H1 (cell line): ENCODE results near the gene TMTC2. TPM values are rescaled to one million over a fixed set of nuclear protein-coding genes. Genes with fewer than 3 reads are reported as not detected.

Experiments used
- CTCF ChIA-PET: fragments of 300-600 bp; sonication (Branson Sonifier 250); formaldehyde crosslinking; loops from one replicate; lab custom pipeline; 2021; ENCODE audit not compliant: partially characterized antibody; lab: Charles Lee
- POLR2A ChIA-PET: fragments of 300-600 bp; sonication (Branson Sonifier 250); formaldehyde crosslinking; loops from one replicate; lab custom pipeline; 2021; ENCODE audit warnings: inconsistent platforms; ENCODE audit not compliant: partially characterized antibody; lab: Charles Lee
- DNase-seq, 2 experiments: peaks; one replicate each; pipeline versions ENCODE4 v3.0.0 to v3.0.0-alpha.2; 2010 to 2022; ENCODE audit warnings: low spot score in 2 of 2, low read depth in 1 of 2, mixed read lengths in 1 of 2
- FAIRE-seq: peaks from 2 replicates; lab custom pipeline; 2011; peaks lifted over from hg19 to GRCh38; lab: Jason Lieb, UNC
- H2AFZ ChIP-seq: 2 replicates; pipeline ENCODE4 v1.8.1; 2012; ENCODE audit warnings: low read length, inconsistent platforms
- H2AK5ac ChIP-seq: 2 replicates; pipeline ENCODE4 v1.6.1; 2013; ENCODE audit warnings: low read depth, low read length
- H2BK120ac ChIP-seq: replicated peaks from 2 replicates; pipeline ENCODE3; 2013; ENCODE audit warnings: low read depth, low read length, inconsistent platforms
- H2BK12ac ChIP-seq: 2 replicates; pipeline ENCODE4 v1.6.1; 2013; ENCODE audit warnings: low read depth, low read length
- H2BK15ac ChIP-seq: 2 replicates; pipeline ENCODE4 v1.6.1; 2013; ENCODE audit warnings: low read length
- H2BK20ac ChIP-seq: 2 replicates; pipeline ENCODE4 v1.6.1; 2013; ENCODE audit warnings: low read length
- H2BK5ac ChIP-seq: 2 replicates; pipeline ENCODE4 v1.6.1; 2013; ENCODE audit warnings: low read depth, low read length
- H3K14ac ChIP-seq: 2 replicates; pipeline ENCODE4 v1.6.1; 2013; ENCODE audit warnings: inconsistent platforms; ENCODE audit not compliant: insufficient read length
- H3K18ac ChIP-seq: 2 replicates; pipeline ENCODE4 v1.6.1; 2013; ENCODE audit warnings: low read length; ENCODE audit errors: extremely low read depth
- H3K23ac ChIP-seq: 2 replicates; pipeline ENCODE4 v1.6.1; 2013; ENCODE audit warnings: inconsistent platforms; ENCODE audit not compliant: insufficient read length
- H3K23me2 ChIP-seq: 2 replicates; pipeline ENCODE4 v1.6.1; 2013; ENCODE audit warnings: low read depth, low read length
- H3K27ac ChIP-seq: 2 replicates; pipeline ENCODE4 v1.6.1; 2011; ENCODE audit warnings: low read depth, low read length, inconsistent platforms
- H3K27me3 ChIP-seq, 4 experiments: replicated peaks in 1 of 4; 1 replicate in 1 of 4; 2 replicates in 3 of 4; pipeline versions ENCODE4 v1.6.1 to v1.8.1; 2011 to 2013; ENCODE audit warnings: low read length in 3 of 4, mild to moderate bottlenecking in 3 of 4, inconsistent platforms in 2 of 4, mixed read lengths in 2 of 4, moderate library complexity in 1 of 4; ENCODE audit not compliant: control insufficient read depth in 3 of 4, insufficient read depth in 3 of 4; ENCODE audit errors: extremely low read depth in 1 of 4
- H3K36me3 ChIP-seq, 4 experiments: 2 replicates each; pipeline versions ENCODE4 v1.6.1 to v1.8.1; 2011 to 2013; ENCODE audit warnings: mild to moderate bottlenecking in 4 of 4, low read length in 3 of 4, moderate library complexity in 2 of 4, control low read depth in 1 of 4, inconsistent platforms in 1 of 4; ENCODE audit not compliant: insufficient read depth in 4 of 4, control insufficient read depth in 2 of 4
- H3K4ac ChIP-seq: replicated peaks from 2 replicates; pipeline ENCODE3; 2013; ENCODE audit warnings: low read length, low read depth, mixed read lengths, inconsistent platforms; ENCODE audit not compliant: insufficient read length
- H3K4me1 ChIP-seq, 4 experiments: replicated peaks in 1 of 4; 1 replicate in 1 of 4; 2 replicates in 3 of 4; pipeline versions ENCODE4 v1.6.1 to v1.8.1; 2011 to 2013; ENCODE audit warnings: low read length in 3 of 4, inconsistent platforms in 2 of 4, mixed read lengths in 1 of 4; ENCODE audit not compliant: insufficient read depth in 4 of 4, control insufficient read depth in 3 of 4
- H3K4me2 ChIP-seq, 2 experiments: 2 replicates each; pipeline versions ENCODE4 v1.6.1 to v1.8.1; 2011 to 2013; ENCODE audit warnings: low read depth in 2 of 2, low read length in 2 of 2, control low read depth in 1 of 2, inconsistent platforms in 1 of 2, mild to moderate bottlenecking in 1 of 2; ENCODE audit not compliant: insufficient read depth in 1 of 2
- H3K4me3 ChIP-seq, 4 experiments: fragments of 200-600, 300-600 bp in 1 of 4; sonication (generic), shearing (Covaris generic), sonication (Bioruptor Twin) in 1 of 4; 2 replicates each; pipeline versions ENCODE4 v1.5.1 to v1.8.1; 2011 to 2016; ENCODE audit warnings: low read length in 4 of 4, low read depth in 3 of 4, control low read depth in 2 of 4, inconsistent platforms in 2 of 4, mild to moderate bottlenecking in 2 of 4, mixed read lengths in 1 of 4, moderate library complexity in 1 of 4; ENCODE audit not compliant: insufficient read depth in 2 of 4; ENCODE audit errors: extremely low read depth in 1 of 4
- H3K56ac ChIP-seq: replicated peaks from 2 replicates; pipeline ENCODE3; 2013; ENCODE audit warnings: low read depth, mild to moderate bottlenecking, mixed read lengths, low read length, inconsistent platforms; ENCODE audit not compliant: insufficient read length
- H3K79me1 ChIP-seq: 2 replicates; pipeline ENCODE4 v1.6.1; 2013; ENCODE audit warnings: low read depth, low read length, control low read depth
- H3K79me2 ChIP-seq, 2 experiments: 2 replicates each; pipeline versions ENCODE4 v1.6.1 to v1.8.1; 2012 to 2013; ENCODE audit warnings: low read length in 2 of 2, mild to moderate bottlenecking in 2 of 2, inconsistent platforms in 1 of 2; ENCODE audit not compliant: insufficient read depth in 2 of 2, control insufficient read depth in 1 of 2
- H3K9ac ChIP-seq, 4 experiments: replicated peaks in 1 of 4; 1 replicate in 1 of 4; 2 replicates in 3 of 4; pipeline versions ENCODE4 v1.6.1 to v1.8.1; 2011 to 2013; ENCODE audit warnings: low read depth in 3 of 4, low read length in 3 of 4, control low read depth in 2 of 4, mild to moderate bottlenecking in 2 of 4, moderate library complexity in 2 of 4, inconsistent platforms in 1 of 4; ENCODE audit errors: extremely low read depth in 1 of 4
- H3K9me3 ChIP-seq, 2 experiments: 2 replicates each; pipeline versions ENCODE4 v1.6.1 to v1.8.1; 2012 to 2013; ENCODE audit warnings: mild to moderate bottlenecking in 2 of 2, moderate library complexity in 2 of 2, control low read depth in 1 of 2, inconsistent platforms in 1 of 2, low read depth in 1 of 2, low read length in 1 of 2, mixed read lengths in 1 of 2; ENCODE audit not compliant: insufficient read depth in 2 of 2
- H4K20me1 ChIP-seq, 2 experiments: replicated peaks in 1 of 2; 2 replicates each; pipeline versions ENCODE3 to v1.8.1; 2011 to 2013; ENCODE audit warnings: inconsistent platforms in 2 of 2, low read length in 2 of 2, mild to moderate bottlenecking in 1 of 2; ENCODE audit not compliant: insufficient read depth in 2 of 2, control insufficient read depth in 1 of 2
- H4K5ac ChIP-seq: 2 replicates; pipeline ENCODE4 v1.6.1; 2013; ENCODE audit warnings: low read length, low read depth, mixed read lengths, inconsistent platforms; ENCODE audit not compliant: insufficient read length
- H4K8ac ChIP-seq: 2 replicates; pipeline ENCODE4 v1.8.0; 2013; ENCODE audit warnings: mild to moderate bottlenecking, moderate library complexity, low read length, inconsistent platforms; ENCODE audit not compliant: insufficient read depth; ENCODE audit errors: extremely low read depth
- H4K91ac ChIP-seq: replicated peaks from 2 replicates; pipeline ENCODE3; 2013; ENCODE audit warnings: low read length, mixed read lengths, inconsistent platforms; ENCODE audit not compliant: insufficient read length
- BCL11A ChIP-seq, 2 experiments: IDR thresholded peaks; one replicate each; pipeline ENCODE4 v1.6.1; 2011; ENCODE audit warnings: low read depth in 2 of 2, low read length in 2 of 2, mild to moderate bottlenecking in 2 of 2
- CBX5 ChIP-seq: fragments of 300-800, 300-1000 bp; sonication (generic); IDR thresholded peaks from 2 replicates; pipeline ENCODE4 v1.7.1; 2016; ENCODE audit warnings: antibody characterized with exemption, low read length, low read depth
- CEBPB ChIP-seq: IDR thresholded peaks from 2 replicates; pipeline ENCODE4 v1.6.1; 2012; ENCODE audit warnings: low read depth, low read length
- JUND ChIP-seq: IDR thresholded peaks from 2 replicates; pipeline ENCODE4 v1.6.1; 2011; ENCODE audit warnings: mild to moderate bottlenecking, improper control_type of control experiment, low read length
- KDM5A ChIP-seq: fragments of 200-600 bp; IDR thresholded peaks from 2 replicates; pipeline ENCODE4 v1.7.1; 2012; ENCODE audit warnings: mild to moderate bottlenecking, low read length, inconsistent platforms, mixed read lengths
- NRF1 ChIP-seq: IDR thresholded peaks from 2 replicates; pipeline ENCODE4 v1.6.1; 2011; ENCODE audit warnings: mild to moderate bottlenecking, low read depth, low read length, improper control_type of control experiment
- POLR2A ChIP-seq, 2 experiments: IDR thresholded peaks; 1 replicate in 1 of 2; 2 replicates in 1 of 2; pipeline ENCODE4 v1.6.1; 2011; ENCODE audit warnings: low read depth in 2 of 2, low read length in 2 of 2, mild to moderate bottlenecking in 2 of 2; ENCODE audit errors: control extremely low read depth in 1 of 2
- RBBP5 ChIP-seq: IDR thresholded peaks from 2 replicates; pipeline ENCODE4 v1.7.1; 2012; ENCODE audit warnings: low read depth, mild to moderate bottlenecking, inconsistent platforms, low read length, moderate library complexity, borderline replicate concordance
- RNF2 ChIP-seq: fragments of 200-900, 300-1000 bp; sonication (generic); IDR thresholded peaks from 2 replicates; pipeline ENCODE4 v1.7.1; 2016; ENCODE audit warnings: borderline replicate concordance, low read depth, mild to moderate bottlenecking, antibody characterized with exemption, low read length; ENCODE audit not compliant: poor library complexity, severe bottlenecking; ENCODE audit errors: missing control alignments
- SAP30 ChIP-seq: fragments of 300-600 bp; sonication (generic); IDR thresholded peaks from 2 replicates; pipeline ENCODE4 v1.7.1; 2012; ENCODE audit warnings: low read length, moderate library complexity, mild to moderate bottlenecking, inconsistent platforms; ENCODE audit not compliant: insufficient read depth, insufficient replicate concordance
- SP4 ChIP-seq: IDR thresholded peaks from 2 replicates; pipeline ENCODE4 v1.6.1; 2012; ENCODE audit warnings: low read length, inconsistent platforms
- TCF12 ChIP-seq: IDR thresholded peaks from 2 replicates; pipeline ENCODE4 v1.6.1; 2011; ENCODE audit warnings: low read depth, mild to moderate bottlenecking, low read length
- TEAD4 ChIP-seq: IDR thresholded peaks from 2 replicates; pipeline ENCODE4 v1.6.1; 2012; ENCODE audit warnings: low read depth, low read length, inconsistent platforms, mixed read lengths
- ZNF274 ChIP-seq: IDR thresholded peaks from 2 replicates; pipeline ENCODE4 v1.7.0; 2012; ENCODE audit warnings: low read length, borderline replicate concordance; ENCODE audit errors: extremely low read depth
- WGBS, 2 experiments: shearing (Covaris generic) in 1 of 2; methylation state at CpG; one replicate each; pipeline versions ENCODE4 v1.1.6 to v1.1.7; 2013 to 2015; ENCODE audit warnings: low lambda C conversion rate in 2 of 2, mixed read lengths in 2 of 2, inconsistent platforms in 1 of 2, low coverage in 1 of 2, missing lambda C conversion rate in 1 of 2; ENCODE audit not compliant: insufficient replicate concordance in 2 of 2, insufficient coverage in 1 of 2, insufficient read length in 1 of 2; ENCODE audit errors: extremely low coverage in 1 of 2, missing lambda C conversion rate in 1 of 2; 5-methylcytosine and 5-hydroxymethylcytosine counted together
- polyA plus RNA-seq, 7 experiments: library from polyadenylated mRNA; depleted of rRNA in 3 of 7; stranded (reverse) in 5 of 7; unstranded in 2 of 7; fragments of >200 nt in 5 of 7; fragments of 200-250 nt in 2 of 7; gene quantifications; 1 replicate in 5 of 7; 2 replicates in 1 of 7; 4 replicates in 1 of 7; pipeline versions ENCODE4 v1.2.1 to v1.2.3, GENCODE V29; 2011 to 2013; ENCODE audit warnings: missing spikeins in 2 of 7, mixed read lengths in 2 of 7
- total RNA-seq: library from RNA; stranded (reverse); fragmentation: NEBNext Ultra II Directional; extraction: Animal tissue kit (Norgen Biotek cat#: 25700); gene quantifications from 2 replicates; pipeline ENCODE4 v1.2.1, GENCODE V29; 2021
- TF ChIP-seq, protein P1 (sequence below): IDR thresholded peaks from 2 replicates; pipeline ENCODE4 v1.6.1; 2012; ENCODE audit warnings: inconsistent platforms

TMTC2 gene
- total and polyA plus RNA-seq, 2 of the 8 experiments (the other 6 are each of a cell fraction or from before 2014, with no cell fraction given), result 2.3 to 3.9 TPM

GRCh38 chr12:82797480-82797879, 110.8 kb downstream of the TMTC2 start:
- Histone ChIP-seq H3K4ac (no peak overlapping the region), H3K79me1 (no peaks in the 10 kb centered on the region), H2BK5ac (no peak overlapping the region), H2BK12ac (no peak overlapping the region), H2BK120ac (no peak overlapping the region), H3K14ac (no peak overlapping the region), H3K23me2 (no peaks in the 10 kb centered on the region), H3K4me3 (no peak overlapping the region), H2BK20ac (no peak overlapping the region), H3K4me2 (no peak overlapping the region), H3K27ac (no peak overlapping the region), H3K36me3 (no peaks in the 10 kb centered on the region), H4K5ac (no peak overlapping the region), H3K9me3 (peaks cover 0 to 4% of the 10 kb centered on the region in 2 experiments; a peak in 1 of 4 replicates), H4K91ac (no peak overlapping the region), H2AFZ (no peak overlapping the region), H3K23ac (no peak overlapping the region), H3K79me2 (no peaks in the 10 kb centered on the region), H4K8ac (no peak overlapping the region), H3K56ac (no peak overlapping the region), H4K20me1 (no peaks in the 10 kb centered on the region), H2AK5ac (no peak overlapping the region), H3K18ac (no peak overlapping the region), H3K27me3 (no peaks in the 10 kb centered on the region), H3K4me1 (peaks cover 0 to 7% (median 4%) of the 10 kb centered on the region in 4 experiments; a peak in 4 of 7 replicates), H2BK15ac (no peak overlapping the region), H3K9ac (no peak overlapping the region)
- FAIRE-seq (no peak), DNase-seq (no peak)
- 99% methylated on average over 4 of the region's 4 CpGs; no CpG with 5 or more reads in 1 of the 2 experiments for WGBS, 2 experiments
- ChIA-PET CTCF (no interaction called here), POLR2A (no interaction called here)
- TF ChIP-seq CBX5 (no peak), TCF12 (no peak), CEBPB (no peak), ZNF274 (no peak), BCL11A (IDR thresholded peaks at IDR 0.05; ENCODE audit: low read depth in 2 of 2, low read length in 2 of 2) (no peak), RBBP5 (no peak), TEAD4 (no peak), RNF2 (no peak), NRF1 (no peak), KDM5A (no peak), SP4 (no peak), SAP30 (no peak), POLR2A (IDR thresholded peaks at IDR 0.05; ENCODE audit: control extremely low read depth in 1 of 2, low read depth in 2 of 2, low read length in 2 of 2) (no peak), JUND (no peak)
- TF ChIP-seq, protein P1, sequence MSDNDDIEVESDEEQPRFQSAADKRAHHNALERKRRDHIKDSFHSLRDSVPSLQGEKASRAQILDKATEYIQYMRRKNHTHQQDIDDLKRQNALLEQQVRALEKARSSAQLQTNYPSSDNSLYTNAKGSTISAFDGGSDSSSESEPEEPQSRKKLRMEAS, result no peak
